ENCODE measurements around the gene REV3L.

Gene REV3L

GRCh38 chr6:111388681-111389080 lies 94.3 kb downstream of the REV3L start:
- Histone ChIP-seq H3K27ac (ENCODE audit: low read depth in 2 of 2, low read length in 2 of 2) (no peak overlapping the region), H3K36me3 (ENCODE audit: control insufficient read depth in 2 of 2, insufficient read depth in 2 of 2, low read length in 2 of 2) (peaks cover 18 to 26% of the 10 kb centered on the region in 2 donors)

DNA sequence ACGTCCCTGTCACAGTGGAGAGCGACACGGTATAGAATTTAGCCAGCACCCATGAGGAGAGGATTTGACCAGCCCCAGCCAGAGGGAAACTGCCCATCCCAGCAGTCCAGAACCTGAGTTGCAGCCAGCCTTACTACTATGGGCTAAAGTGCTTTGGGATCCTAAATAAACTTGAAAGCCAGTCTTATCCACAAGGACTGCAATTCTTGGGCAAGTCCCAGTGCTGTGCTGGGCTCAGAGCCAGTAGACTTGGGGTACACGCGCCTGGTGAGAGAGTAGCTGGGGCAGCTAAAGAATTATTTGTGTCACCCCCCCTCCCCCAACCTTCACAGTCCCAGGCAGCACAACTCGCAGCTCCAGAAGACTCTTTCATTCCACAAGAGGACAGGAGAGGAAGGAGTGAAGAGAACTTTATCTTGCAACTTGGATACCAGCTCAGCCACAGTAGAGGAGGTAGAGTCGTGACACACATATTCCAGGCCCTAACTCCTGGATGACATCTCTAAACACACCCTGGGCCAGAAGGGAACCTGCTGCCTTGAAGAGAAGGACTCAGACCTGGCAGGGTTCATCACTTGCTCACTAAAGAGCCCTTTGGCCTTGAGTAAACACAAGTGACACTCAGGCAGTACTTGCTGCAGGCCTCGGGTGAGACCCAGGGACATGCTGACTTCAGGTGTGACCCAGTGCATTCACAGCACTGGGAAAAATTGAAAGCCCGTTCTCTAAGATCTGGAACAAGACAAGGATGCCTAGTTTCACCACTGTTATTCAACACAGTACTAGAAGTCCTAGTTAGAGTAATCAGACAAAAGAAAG lies 100.3 kb downstream of the REV3L start:
- H3K9me3 ChIP-seq (ENCODE audit: control insufficient read depth in 2 of 2, low read length in 2 of 2): no peaks in the 10 kb centered on the region
- H3K9ac ChIP-seq (ENCODE audit: low read depth in 1 of 2, low read length in 2 of 2): no peak overlapping the region
- H3K27ac ChIP-seq (ENCODE audit: low read depth in 2 of 2, low read length in 2 of 2): no peak overlapping the region

More at GRCh38 chr6:111388681-111389080, 94.3 kb downstream of the REV3L start:
- no peaks in the 10 kb centered on the region for H3K4me1 ChIP-seq (ENCODE audit: control insufficient read depth in 2 of 2, insufficient read depth in 2 of 2, low read length in 2 of 2)
- no peak overlapping the region for H3K4me3 ChIP-seq (ENCODE audit: low read length in 2 of 2)
- no peaks in the 10 kb centered on the region for H3K9me3 ChIP-seq (ENCODE audit: control insufficient read depth in 2 of 2, low read length in 2 of 2)
- no peaks in the 10 kb centered on the region for H3K27me3 ChIP-seq (ENCODE audit: control insufficient read depth in 2 of 2, insufficient read depth in 2 of 2, low read length in 2 of 2)
- no peak overlapping the region for H3K9ac ChIP-seq (ENCODE audit: low read depth in 1 of 2, low read length in 2 of 2)

GRCh38 chr6:111381728-111382127 lies 101.3 kb downstream of the REV3L start:
- Histone ChIP-seq H3K27ac (ENCODE audit: low read depth in 2 of 2, low read length in 2 of 2) (no peak overlapping the region), H3K27me3 (ENCODE audit: control insufficient read depth in 2 of 2, insufficient read depth in 2 of 2, low read length in 2 of 2) (no peaks in the 10 kb centered on the region), H3K4me1 (ENCODE audit: control insufficient read depth in 2 of 2, insufficient read depth in 2 of 2, low read length in 2 of 2) (no peaks in the 10 kb centered on the region), H3K4me3 (ENCODE audit: low read length in 2 of 2) (no peak overlapping the region), H3K9me3 (ENCODE audit: control insufficient read depth in 2 of 2, low read length in 2 of 2) (no peaks in the 10 kb centered on the region), H3K9ac (ENCODE audit: low read depth in 1 of 2, low read length in 2 of 2) (no peak overlapping the region), H3K36me3 (ENCODE audit: control insufficient read depth in 2 of 2, insufficient read depth in 2 of 2, low read length in 2 of 2) (peaks cover 16% of the 10 kb centered on the region in 2 donors)

More for the DNA sequence above, 100.3 kb downstream of the REV3L start:
- Histone ChIP-seq H3K36me3 (ENCODE audit: control insufficient read depth in 2 of 2, insufficient read depth in 2 of 2, low read length in 2 of 2) (peaks cover 20% of the 10 kb centered on the region in 2 donors), H3K27me3 (ENCODE audit: control insufficient read depth in 2 of 2, insufficient read depth in 2 of 2, low read length in 2 of 2) (no peaks in the 10 kb centered on the region), H3K4me1 (ENCODE audit: control insufficient read depth in 2 of 2, insufficient read depth in 2 of 2, low read length in 2 of 2) (no peaks in the 10 kb centered on the region), H3K4me3 (ENCODE audit: low read length in 2 of 2) (no peak overlapping the region)

DNA sequence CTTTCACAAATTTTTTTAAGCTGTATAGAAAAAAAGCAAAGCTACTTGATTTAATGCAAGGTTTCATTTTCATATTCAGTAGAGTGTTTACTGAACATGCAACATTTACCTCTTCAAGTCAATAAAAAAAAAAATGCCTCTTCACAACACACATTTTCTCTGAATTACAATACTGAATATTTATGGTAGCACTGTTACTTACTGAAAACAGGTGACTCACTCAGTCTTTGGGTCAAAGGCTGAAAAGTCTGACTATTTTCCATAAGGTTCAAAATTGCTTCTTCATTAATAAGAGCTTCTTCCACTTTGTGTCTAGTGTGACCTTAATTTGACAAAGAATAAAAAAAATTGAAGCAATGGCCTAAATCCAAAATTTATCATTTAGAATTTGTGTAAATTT lies 101.9 kb downstream of the REV3L start:
- peaks cover 16 to 19% of the 10 kb centered on the region in 2 donors for H3K36me3 ChIP-seq (ENCODE audit: control insufficient read depth in 2 of 2, insufficient read depth in 2 of 2, low read length in 2 of 2)
- H3K4me1 ChIP-seq (ENCODE audit: control insufficient read depth in 2 of 2, insufficient read depth in 2 of 2, low read length in 2 of 2): no peaks in the 10 kb centered on the region
- no peak overlapping the region for H3K27ac ChIP-seq (ENCODE audit: low read depth in 2 of 2, low read length in 2 of 2)
- no peaks in the 10 kb centered on the region for H3K9me3 ChIP-seq (ENCODE audit: control insufficient read depth in 2 of 2, low read length in 2 of 2)
- H3K27me3 ChIP-seq (ENCODE audit: control insufficient read depth in 2 of 2, insufficient read depth in 2 of 2, low read length in 2 of 2): no peaks in the 10 kb centered on the region
- no peak overlapping the region for H3K4me3 ChIP-seq (ENCODE audit: low read length in 2 of 2)
- no peak overlapping the region for H3K9ac ChIP-seq (ENCODE audit: low read depth in 1 of 2, low read length in 2 of 2)

- Histone ChIP-seq H3K27me3 (ENCODE audit: control insufficient read depth in 2 of 2, insufficient read depth in 2 of 2, low read length in 2 of 2) (no peaks in the 10 kb centered on the region), H3K9me3 (ENCODE audit: control insufficient read depth in 2 of 2, low read length in 2 of 2) (no peaks in the 10 kb centered on the region), H3K4me3 (ENCODE audit: low read length in 2 of 2) (no peak overlapping the region), H3K4me1 (ENCODE audit: control insufficient read depth in 2 of 2, insufficient read depth in 2 of 2, low read length in 2 of 2) (no peaks in the 10 kb centered on the region), H3K9ac (ENCODE audit: low read depth in 1 of 2, low read length in 2 of 2) (no peak overlapping the region), H3K27ac (ENCODE audit: low read depth in 2 of 2, low read length in 2 of 2) (no peak overlapping the region), H3K36me3 (ENCODE audit: control insufficient read depth in 2 of 2, insufficient read depth in 2 of 2, low read length in 2 of 2) (peaks cover 22% of the 10 kb centered on the region in 2 donors)
Observed at GRCh38 chr6:111379831-111380230, 103.2 kb downstream of the REV3L start.

GRCh38 chr6:111379302-111379701 lies 103.7 kb downstream of the REV3L start:
- H3K9ac ChIP-seq (ENCODE audit: low read depth in 1 of 2, low read length in 2 of 2): no peak overlapping the region
- H3K4me1 ChIP-seq (ENCODE audit: control insufficient read depth in 2 of 2, insufficient read depth in 2 of 2, low read length in 2 of 2): no peaks in the 10 kb centered on the region
- no peaks in the 10 kb centered on the region for H3K9me3 ChIP-seq (ENCODE audit: control insufficient read depth in 2 of 2, low read length in 2 of 2)
- H3K4me3 ChIP-seq (ENCODE audit: low read length in 2 of 2): no peak overlapping the region
- no peaks in the 10 kb centered on the region for H3K27me3 ChIP-seq (ENCODE audit: control insufficient read depth in 2 of 2, insufficient read depth in 2 of 2, low read length in 2 of 2)
- no peak overlapping the region for H3K27ac ChIP-seq (ENCODE audit: low read depth in 2 of 2, low read length in 2 of 2)
- peaks cover 25 to 27% of the 10 kb centered on the region in 2 donors for H3K36me3 ChIP-seq (ENCODE audit: control insufficient read depth in 2 of 2, insufficient read depth in 2 of 2, low read length in 2 of 2)

GRCh38 chr6:111377558-111378120 lies 105.4 kb downstream of the REV3L start:
- Histone ChIP-seq H3K9me3 (ENCODE audit: control insufficient read depth in 2 of 2, low read length in 2 of 2) (no peaks in the 10 kb centered on the region), H3K4me3 (ENCODE audit: low read length in 2 of 2) (no peak overlapping the region), H3K36me3 (ENCODE audit: control insufficient read depth in 2 of 2, insufficient read depth in 2 of 2, low read length in 2 of 2) (peaks cover 31% of the 10 kb centered on the region in 2 donors), H3K4me1 (ENCODE audit: control insufficient read depth in 2 of 2, insufficient read depth in 2 of 2, low read length in 2 of 2) (no peaks in the 10 kb centered on the region), H3K27ac (ENCODE audit: low read depth in 2 of 2, low read length in 2 of 2) (no peak overlapping the region), H3K27me3 (ENCODE audit: control insufficient read depth in 2 of 2, insufficient read depth in 2 of 2, low read length in 2 of 2) (no peaks in the 10 kb centered on the region), H3K9ac (ENCODE audit: low read depth in 1 of 2, low read length in 2 of 2) (no peak overlapping the region)

GRCh38 chr6:111367393-111368088 lies 115.5 kb downstream of the REV3L start:
- no peak overlapping the region for H3K4me3 ChIP-seq (ENCODE audit: low read length in 2 of 2)
- H3K9ac ChIP-seq (ENCODE audit: low read depth in 1 of 2, low read length in 2 of 2): no peak overlapping the region
- no peaks in the 10 kb centered on the region for H3K4me1 ChIP-seq (ENCODE audit: control insufficient read depth in 2 of 2, insufficient read depth in 2 of 2, low read length in 2 of 2)
- H3K36me3 ChIP-seq (ENCODE audit: control insufficient read depth in 2 of 2, insufficient read depth in 2 of 2, low read length in 2 of 2): peaks cover 3 to 8% of the 10 kb centered on the region in 2 donors
- H3K9me3 ChIP-seq (ENCODE audit: control insufficient read depth in 2 of 2, low read length in 2 of 2): no peaks in the 10 kb centered on the region
- H3K27ac ChIP-seq (ENCODE audit: low read depth in 2 of 2, low read length in 2 of 2): no peak overlapping the region
- H3K27me3 ChIP-seq (ENCODE audit: control insufficient read depth in 2 of 2, insufficient read depth in 2 of 2, low read length in 2 of 2): no peaks in the 10 kb centered on the region

DNA sequence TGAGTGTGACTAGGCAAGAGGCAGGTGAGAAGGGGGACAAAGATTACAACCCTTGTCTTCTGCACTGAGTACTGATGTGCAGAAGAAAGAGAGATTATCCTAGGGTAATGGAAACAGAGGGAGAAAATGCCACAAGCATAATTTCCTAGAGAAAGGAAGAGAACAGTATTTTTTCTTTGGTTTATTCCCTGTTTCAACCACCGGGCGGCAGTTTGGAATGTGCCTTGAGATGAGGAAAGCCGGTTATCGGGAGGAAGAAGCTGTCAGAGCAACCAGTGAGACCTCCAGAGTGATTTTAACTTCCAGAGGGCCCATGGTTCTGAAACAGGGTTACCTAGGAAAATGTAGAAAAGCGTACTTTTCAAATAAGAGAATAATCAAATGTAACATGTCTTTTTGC lies 121.4 kb downstream of the REV3L start:
- peaks cover 6 to 10% of the 10 kb centered on the region in 2 donors for H3K36me3 ChIP-seq (ENCODE audit: control insufficient read depth in 2 of 2, insufficient read depth in 2 of 2, low read length in 2 of 2)
- no peaks in the 10 kb centered on the region for H3K27me3 ChIP-seq (ENCODE audit: control insufficient read depth in 2 of 2, insufficient read depth in 2 of 2, low read length in 2 of 2)
- H3K9ac ChIP-seq (ENCODE audit: low read depth in 1 of 2, low read length in 2 of 2): no peak overlapping the region
- no peaks in the 10 kb centered on the region for H3K9me3 ChIP-seq (ENCODE audit: control insufficient read depth in 2 of 2, low read length in 2 of 2)
- no peak overlapping the region for H3K27ac ChIP-seq (ENCODE audit: low read depth in 2 of 2, low read length in 2 of 2)
- no peak overlapping the region for H3K4me3 ChIP-seq (ENCODE audit: low read length in 2 of 2)
- no peaks in the 10 kb centered on the region for H3K4me1 ChIP-seq (ENCODE audit: control insufficient read depth in 2 of 2, insufficient read depth in 2 of 2, low read length in 2 of 2)

DNA sequence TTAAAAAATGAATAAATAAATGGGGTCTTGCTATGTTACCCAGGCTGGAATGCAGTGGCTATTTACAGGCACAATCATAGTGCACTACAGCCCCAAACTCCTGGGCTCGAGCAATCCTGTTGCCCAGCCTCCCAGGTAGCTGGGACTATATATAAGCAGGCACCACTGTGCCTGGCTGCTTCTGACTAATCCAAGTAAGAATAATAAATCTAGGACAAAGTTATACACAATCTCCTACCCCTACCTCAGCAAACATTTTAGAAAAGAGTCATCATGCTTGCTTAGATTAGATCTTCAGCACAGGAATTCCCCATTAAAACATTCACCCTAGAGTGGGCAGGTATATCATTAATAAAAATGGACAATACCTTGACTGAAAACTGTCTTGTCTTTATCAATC lies 124.6 kb downstream of the REV3L start:
- Histone ChIP-seq H3K36me3 (ENCODE audit: control insufficient read depth in 2 of 2, insufficient read depth in 2 of 2, low read length in 2 of 2) (peaks cover 16 to 20% of the 10 kb centered on the region in 2 donors), H3K27ac (ENCODE audit: low read depth in 2 of 2, low read length in 2 of 2) (no peak overlapping the region), H3K27me3 (ENCODE audit: control insufficient read depth in 2 of 2, insufficient read depth in 2 of 2, low read length in 2 of 2) (no peaks in the 10 kb centered on the region), H3K4me3 (ENCODE audit: low read length in 2 of 2) (no peak overlapping the region), H3K9me3 (ENCODE audit: control insufficient read depth in 2 of 2, low read length in 2 of 2) (no peaks in the 10 kb centered on the region), H3K9ac (ENCODE audit: low read depth in 1 of 2, low read length in 2 of 2) (no peak overlapping the region), H3K4me1 (ENCODE audit: control insufficient read depth in 2 of 2, insufficient read depth in 2 of 2, low read length in 2 of 2) (no peaks in the 10 kb centered on the region)

All from mucosa of rectum (tissue), 2 donors.